HG03520 (cell line): Measurements from ENCODE around the gene KY.

Experiments used
- ATAC-seq: cut with Tn5 transposase; IDR thresholded peaks from one replicate; pipeline ENCODE4 v1.9.1; 2021; ENCODE audit warnings: mild to moderate bottlenecking, moderate library complexity; ENCODE audit not compliant: unreplicated experiment

Gene KY

DNA sequence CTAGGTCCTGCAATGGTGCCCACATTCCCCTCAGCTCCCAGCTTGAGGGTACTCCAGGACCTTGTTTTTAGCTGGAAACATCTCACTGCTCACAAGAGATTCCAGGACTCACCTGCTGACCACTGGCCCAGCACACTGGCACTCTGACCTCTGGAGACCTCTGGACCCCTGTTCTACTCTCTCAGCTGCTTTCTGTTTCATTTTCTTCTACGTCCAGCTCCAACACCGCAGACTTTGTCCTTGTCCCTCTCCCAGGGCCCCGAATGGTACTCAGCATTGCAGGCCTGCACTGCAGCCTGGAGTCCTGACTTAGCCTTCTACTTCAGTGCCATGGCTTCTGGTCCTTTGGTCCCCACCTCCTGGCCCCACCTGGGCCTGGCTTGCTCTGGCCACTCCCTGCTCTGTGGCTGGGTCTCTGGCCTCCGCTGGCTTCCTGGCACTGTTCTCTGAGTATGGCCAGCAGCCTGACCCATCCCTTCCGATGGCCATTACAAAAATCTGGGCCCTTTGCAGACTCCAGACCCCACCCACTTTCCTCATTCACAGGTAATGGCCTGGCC, 27.9 kb downstream of the KY start:
- no peak for ATAC-seq

DNA sequence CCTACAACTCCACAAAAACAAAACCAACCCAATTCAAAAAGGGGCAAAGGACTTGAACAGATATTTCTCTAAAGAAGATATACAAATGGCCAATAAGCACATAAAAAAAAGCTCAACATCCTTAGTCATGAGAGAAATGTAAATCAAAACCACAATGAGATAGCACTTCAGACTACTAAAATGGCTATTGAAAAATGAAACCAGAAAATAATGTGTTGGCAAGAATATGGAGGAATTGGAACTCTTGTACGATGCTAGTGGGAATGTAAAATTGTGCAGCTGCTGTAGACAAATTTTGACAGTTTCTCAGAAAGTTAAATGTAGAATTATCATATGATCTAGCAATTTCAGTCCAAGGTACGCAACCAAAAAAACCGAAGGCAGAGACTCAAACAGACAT, 29.0 kb downstream of the KY start:
- ATAC-seq, result no peak

DNA sequence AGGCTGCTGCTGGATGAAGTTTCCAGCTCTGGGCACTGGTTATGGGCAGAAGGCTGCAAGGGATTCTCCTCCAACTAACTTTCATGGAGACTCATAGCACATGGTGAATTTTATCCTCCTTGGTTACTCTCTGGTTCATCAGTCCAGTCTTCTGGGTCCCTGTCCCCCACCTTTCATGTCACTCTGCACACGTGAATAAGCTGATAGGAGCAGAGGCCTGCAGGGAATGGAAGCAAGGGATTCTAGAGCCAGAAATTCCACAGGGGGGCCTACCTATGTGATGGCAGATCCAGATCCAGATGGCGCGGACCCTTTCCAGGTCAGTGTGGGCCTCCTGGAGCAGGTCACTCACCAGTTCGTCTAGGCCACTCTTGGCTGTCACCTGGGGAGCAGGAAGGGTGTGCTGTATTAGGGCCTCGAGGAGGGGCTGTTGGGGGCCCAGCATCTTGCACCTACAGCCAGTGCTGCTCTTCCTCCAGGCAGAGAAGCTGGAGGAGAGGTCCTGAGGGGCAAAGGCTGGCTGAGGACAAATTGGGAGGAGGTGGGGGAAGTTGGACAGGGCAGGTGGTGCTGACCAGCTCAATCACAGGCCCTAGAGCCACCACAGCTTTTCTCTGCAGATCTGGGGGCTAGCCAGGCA, 30.2 kb downstream of the KY start:
- no peak for ATAC-seq

DNA sequence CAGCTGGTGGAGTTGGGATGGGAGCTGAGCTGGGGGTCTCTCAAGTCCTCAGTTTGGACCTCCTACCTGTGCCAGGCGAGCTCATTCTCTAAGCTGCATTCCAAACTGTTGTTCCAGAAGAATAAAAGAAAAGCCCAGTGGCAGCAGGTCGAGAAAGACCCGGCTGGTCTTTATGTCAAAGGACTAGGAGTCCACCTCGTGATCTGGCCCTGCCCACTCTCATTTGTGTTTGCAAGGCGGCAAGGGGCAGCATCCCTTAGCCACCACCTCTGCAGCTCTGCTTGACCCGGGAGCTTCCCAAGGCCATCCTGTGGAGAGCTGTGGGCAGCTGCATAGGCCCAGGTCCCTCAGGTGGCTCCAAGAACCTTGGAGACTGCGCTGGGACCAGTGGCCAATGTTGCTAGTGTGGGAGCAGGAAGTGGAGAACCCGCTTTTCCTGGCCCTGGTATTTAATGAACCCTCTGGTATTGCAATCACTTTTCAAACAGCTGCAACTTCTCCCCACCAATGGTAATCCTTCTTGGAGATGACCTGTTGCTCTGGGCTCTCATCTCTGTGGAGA, 30.9 kb downstream of the KY start:
- no peak for ATAC-seq

DNA sequence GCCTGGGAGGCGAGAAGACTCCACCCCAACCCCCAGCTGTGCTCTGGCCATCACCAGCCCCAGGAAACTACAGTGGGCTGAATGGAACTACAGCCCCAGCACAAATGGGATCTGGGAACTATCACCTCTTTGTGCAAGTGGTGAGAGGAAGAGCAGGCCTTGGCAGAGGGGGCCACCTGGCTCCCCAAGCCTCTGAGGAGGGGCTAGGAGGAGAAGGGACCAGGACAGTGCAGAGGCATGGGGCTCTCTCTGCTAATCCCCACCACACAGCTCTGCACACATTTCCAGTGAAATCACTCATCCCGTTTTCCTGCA, 31.6 kb downstream of the KY start:
- ATAC-seq, result no peak

DNA sequence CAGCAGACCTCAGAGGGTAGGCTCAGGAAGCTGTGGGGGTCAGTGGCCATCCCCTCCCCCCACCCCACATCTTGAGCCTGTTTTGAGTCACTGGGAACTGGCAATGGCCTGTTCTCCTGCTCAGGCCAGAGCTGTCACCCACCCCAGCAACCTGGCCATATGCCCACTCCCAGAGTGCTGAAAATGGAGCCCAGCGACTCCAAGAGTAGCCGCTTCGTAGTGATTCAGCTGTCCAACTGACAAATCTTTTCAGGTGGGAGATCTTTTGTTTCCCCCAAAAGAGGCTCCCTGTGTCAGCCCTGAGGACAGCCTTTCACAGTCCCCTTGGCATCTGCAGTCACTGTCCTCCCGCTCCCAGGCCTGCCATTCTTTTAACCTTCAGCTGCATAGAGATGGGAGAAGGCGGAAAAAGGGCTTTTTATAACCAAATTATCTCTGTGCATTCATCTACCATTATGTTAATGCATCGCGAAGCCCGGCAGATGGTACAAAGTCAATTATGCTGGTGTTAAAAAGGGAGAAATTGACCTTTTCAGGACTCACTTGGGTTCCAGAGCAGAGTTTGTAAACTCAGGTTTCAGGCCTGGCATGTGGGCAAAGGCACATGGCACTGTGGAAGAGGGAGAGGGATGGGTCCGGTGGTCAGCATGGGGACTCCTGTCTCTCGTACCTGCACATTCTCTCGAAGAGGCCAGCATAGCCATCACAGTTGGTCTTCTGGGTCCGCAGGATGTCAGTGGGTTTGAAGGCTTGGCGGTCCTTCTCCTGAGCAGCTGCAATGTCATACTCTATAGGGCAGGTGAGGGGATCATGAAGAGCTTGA, 32.1 kb downstream of the KY start:
- no peak for ATAC-seq

DNA sequence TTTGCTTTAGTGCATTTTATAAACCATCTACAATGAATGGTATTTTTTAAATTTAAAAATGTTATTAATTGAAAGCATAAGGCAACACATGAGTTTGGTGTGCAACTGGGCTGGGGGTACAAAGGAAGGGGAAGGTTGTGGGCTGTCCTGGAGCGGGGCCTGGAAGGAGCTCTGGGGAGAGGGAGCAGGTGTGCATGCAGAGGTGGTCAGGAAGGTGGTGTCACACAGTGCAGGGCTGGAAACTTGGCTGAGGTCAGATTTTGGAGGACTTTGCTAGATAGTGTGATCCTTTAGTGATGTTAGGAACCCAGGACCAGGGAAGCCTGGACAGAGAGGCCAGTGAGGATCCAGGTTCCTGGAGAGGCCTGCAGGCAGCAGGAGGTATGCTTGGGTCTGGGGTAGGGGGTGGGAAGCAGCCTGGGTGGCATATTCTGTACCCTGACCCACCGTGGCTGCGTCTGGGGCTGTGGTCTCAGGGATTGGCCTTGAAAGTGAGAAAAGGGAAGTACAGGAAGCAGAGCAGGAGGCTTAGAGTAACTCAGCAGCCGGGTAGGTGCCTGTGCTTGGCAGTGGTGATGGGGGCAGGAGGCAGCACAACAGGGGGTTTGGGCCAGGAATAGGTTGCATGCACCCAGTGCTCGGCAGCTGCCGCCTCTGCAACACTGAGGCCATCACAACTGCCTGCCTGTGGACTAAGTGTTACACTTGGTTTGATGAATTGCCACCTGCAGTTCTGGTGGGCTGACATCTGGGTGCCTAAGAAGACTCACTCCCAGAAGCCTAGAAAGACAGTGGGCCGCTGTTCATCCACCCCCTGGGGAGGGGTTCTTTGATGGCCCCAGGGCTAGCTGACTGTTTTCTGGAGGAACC, 33.0 kb downstream of the KY start:
- ATAC-seq, result no peak

DNA sequence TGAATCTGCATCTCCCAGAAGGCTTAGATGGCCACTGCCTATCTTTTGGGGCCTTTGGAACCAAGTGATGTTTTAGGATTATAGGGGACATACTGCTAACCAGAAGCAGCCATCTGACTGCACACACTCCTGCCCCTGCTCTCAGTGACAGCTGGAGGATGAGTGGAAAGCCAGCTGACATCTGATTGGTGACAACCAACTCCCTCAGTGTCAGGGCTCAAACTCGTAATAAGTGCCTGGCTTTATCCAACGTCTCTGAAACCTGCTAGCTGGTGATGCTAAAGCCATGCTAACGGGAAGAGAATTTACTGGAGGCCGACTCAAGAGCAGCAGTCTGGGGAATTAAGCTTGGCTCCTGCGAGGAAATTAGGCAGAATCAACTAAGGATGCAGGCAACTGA, 35.1 kb downstream of the KY start:
- ATAC-seq, result no peak

DNA sequence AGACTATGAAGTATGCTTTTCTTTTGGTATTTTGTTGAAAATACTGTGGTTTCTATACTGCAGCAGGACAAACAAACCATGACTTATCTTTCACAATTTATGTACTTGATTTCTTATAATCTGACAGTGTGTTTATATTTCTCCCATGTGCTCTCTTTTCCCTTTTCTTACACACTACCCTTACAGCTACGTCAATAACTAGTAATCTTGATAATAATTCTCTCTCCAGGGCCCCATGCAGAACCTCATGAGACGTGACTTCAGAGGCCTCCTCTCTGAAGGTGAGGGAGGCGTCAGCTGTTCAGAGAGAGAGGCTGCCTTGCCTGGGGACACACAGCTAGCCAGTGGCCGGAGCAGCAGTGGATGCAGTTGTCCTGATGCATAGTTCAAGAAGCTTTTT, 35.9 kb downstream of the KY start:
- ATAC-seq, result no peak

DNA sequence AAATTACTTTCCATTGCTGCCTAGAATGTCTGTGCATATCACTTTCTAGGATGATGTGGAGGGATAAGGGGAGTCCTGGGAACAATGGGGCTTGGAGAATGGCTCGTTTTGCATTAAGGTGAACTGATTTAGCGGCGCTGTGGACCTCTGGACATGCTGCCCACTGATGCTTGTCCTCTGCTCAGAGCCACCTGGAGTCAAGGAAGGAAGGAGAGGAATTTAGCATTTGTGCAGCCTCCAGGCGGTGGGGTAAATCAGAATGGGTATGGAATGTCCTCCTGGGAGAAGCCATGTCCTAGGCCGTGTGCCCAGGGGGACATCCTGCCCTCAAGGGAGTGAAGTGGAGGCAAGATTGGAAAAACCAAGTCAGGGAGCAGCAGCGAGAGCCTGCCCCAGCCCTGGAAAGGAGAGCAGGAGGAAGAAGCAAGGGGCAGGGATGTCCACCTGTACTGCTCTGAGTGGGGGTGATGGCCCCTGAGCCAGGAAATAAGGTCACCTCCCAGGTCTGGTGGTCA, 37.8 kb downstream of the KY start:
- ATAC-seq, result no peak

DNA sequence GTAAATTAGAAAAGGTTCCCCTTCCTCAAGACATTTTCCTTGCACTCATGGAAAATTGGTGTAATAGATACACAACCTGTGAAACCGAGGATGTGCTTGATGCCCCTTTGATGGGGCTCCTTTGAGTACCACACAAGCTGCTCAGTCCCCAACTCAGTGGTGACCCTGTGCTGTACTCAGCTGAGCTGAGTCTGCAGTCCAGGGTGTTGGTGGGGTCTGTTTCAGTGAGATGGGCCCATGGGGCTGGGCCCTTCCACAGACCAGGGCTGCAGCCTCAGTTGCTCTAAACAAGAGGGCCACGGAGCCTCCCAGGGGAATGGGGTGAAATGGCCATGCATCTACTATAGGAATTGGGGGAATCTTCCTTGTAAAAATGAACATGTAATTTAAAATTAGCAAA, 39.3 kb downstream of the KY start:
- no peak for ATAC-seq

DNA sequence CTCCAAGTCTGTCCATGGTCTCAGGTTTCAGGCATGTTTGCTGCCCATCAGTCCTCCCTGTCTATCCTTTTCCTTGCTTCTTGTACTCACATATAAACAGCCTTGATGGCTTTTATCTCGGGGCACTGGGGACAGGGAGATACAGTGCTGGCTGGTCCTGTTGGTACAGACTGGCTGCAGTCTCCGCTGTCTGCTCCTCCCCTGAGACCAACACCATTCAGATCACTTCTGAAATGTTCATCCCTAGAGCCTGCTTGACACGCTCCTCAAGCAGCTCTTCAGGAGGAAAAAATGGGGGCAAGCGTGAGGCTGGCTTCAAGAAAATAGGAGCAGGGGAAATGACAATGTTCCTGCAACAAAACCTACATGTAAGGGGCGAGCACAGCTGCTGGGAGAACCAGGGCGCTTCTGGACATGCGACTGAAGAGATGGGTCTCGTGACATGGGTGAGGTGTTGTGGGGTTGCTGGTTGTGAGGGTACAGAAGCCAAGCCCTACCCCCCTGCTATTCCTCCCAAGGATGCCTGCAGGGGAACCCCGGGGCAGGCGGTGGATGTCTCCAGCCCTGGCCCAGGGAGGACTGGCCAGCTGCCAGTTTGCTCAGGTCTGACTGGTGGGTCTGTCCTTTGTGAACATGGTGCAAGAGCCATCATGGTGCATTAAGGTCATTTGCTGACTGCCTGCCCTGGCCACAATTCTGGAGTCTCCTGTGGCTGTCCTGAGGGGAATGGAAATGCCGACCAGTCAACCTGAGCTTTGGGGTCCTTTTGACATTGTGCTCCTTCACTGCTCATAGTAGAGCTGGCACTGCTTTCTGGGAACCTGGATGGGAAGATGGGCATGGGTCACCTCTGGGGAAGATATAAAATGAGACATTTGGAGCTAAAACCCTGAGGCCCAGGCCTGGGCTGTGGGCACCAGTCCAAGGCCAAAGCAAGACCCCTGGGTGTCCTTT, 40.1 kb downstream of the KY start:
- no peak for ATAC-seq

DNA sequence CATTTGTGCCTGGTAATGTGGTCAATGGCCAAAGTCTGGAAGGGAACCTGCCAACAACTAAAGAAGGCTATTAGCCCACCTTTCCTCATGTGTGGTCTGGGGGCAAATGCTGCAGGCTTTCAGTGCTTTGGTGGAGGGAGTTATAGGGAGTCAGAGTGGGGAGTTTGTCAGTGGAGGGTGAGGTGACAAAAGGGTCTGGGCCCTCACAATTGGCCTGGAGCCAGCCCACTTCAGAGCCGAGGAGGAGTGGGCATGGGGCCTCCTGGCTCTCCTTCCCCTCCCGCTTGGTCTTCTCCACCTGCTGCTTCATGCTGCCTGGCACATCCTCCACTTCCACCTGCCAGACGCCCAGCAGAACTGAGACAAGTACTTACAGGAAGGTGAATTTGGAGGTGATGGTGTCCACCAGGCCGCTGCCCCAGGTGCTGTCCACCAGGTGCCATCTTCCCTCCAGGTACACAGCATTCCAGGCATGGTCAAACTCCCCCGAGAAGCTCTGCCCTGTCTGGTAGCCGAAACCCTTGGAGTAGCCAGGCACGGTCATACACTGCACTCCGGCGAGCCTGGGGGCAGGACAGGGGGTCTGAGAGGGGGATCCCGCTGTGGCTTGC, 40.9 kb downstream of the KY start:
- ATAC-seq, result no peak

DNA sequence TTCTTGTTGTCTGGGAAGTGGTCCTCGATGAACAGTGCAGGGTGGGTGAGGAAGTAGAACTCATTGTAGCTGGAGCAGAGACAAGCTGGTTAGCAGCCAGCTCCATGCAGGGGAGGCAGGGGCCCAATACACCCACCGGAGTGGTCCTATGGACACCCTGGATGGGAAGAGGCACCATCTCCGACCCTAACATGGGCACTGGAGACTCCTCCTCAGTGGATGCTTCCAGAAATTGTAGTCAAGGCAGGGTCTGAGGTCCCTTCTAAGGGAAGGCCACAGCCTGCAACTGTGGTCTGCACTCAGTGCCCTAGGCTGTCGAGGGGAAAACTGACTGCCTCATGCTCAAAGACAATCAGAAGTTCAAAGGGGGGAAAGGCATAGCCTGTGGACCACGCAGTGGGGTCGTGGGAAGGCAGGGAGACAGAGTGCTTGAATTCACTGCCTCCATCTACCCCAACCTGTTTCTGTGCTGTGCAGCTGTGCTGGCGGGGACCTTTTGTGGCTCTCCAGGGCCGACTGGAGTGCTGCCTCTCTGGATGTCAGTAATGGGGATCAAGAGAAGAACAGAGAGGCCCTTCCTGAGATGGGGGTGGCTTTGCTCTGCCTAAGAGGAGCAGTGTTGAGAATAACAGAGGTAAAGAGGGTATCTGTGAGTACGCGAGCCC, 41.9 kb downstream of the KY start:
- no peak for ATAC-seq

DNA sequence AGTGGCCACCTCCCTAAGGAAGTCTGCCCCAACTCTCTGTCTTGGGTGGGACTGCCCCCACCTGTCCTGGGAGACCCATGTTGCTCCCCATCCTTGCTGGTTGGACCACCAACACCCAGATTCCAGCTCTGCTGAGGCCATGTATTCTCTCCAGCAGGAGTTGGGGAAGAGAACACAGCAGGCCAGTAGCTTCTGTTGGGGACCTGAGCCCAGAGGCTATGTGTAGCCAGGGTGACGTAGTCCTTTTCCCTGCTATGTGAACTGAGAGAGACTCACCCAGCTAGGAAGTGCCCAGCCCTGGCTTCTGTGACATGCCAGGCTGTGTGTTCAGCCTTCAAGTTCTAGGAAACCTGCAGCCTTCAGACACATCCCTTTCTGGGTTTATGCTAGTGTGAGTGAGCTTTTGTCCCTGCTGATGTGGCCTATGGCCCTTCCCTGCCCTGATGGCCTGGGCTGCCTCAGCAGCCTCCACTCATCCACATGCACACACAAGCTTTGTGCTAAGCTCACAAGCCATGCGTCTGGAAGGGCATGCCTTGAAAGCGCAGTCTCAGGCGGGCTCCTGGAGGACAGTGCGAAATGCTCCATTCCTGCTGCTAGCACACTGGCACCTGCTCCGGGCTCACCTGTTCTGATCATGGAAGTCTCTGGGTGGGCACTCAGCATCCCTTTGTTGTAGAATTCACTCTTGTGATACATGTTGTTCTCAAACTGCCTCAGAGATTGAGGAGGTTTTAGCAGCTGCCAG, 42.6 kb downstream of the KY start:
- ATAC-seq, result no peak

DNA sequence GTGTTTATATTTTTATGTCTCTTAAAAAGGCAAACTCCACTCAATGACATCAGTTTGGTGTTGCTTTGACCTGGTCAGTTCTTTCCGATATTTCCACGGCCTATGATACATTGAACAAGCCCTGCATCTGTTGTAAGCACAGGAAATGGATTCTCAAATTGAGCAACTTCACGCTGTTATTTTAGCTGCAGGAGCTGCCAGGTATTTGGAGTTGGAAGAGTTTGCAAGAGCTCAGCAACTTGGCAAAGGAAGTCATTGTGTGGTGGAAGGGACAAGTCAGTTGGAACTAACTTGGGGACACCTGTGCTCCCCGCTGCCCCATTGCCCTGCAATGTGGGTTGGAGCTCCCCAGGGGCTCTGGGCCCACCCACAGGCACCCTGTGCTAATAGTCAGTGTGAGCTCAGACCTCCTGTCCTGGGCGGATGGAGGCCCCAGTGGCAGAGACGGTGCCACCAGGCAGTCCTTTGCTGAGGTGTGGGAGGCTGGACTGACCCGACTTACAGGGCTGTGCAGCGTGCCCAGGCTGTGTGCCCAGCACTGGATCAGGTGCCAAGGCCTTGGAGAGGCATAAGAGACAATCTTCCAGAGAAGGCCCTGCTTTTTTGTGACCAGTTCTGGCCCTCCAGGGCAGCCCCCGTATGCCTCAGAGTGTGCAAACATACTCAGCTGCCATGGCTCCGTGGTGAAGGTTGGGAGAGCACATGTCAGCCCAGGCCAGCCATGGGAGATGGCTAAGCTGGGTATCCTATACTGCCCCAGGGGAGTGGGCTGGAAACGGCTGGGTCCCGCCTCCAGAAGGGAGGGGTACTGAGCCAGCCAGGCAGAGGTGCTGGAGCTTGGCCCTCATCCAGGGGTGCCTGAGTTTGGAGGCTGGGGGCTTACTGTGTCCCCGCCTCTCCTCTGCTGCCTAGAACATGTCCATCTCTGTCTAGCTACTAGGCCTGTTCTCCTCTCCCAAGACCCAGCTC, 43.5 kb downstream of the KY start:
- ATAC-seq, result no peak
